HEK293 (cell line): Measurements from ENCODE around the gene GEMIN7.
A peak's percentile ranks its signal among the peaks of the same experiment; 100 is the strongest.

Experiments
- GLIS1 ChIP-seq: fragments of 450-650 bp; formaldehyde crosslinking; IDR thresholded peaks from 2 replicates; pipeline ENCODE4 v1.5.1; 2016; ENCODE audit warnings: missing biosample characterization, missing genetic modification characterization
- KLF10 ChIP-seq: fragments of 450-650 bp; IDR thresholded peaks from 2 replicates; pipeline ENCODE4 v1.5.1; 2018; ENCODE audit warnings: missing biosample characterization, mild to moderate bottlenecking, missing genetic modification characterization
- OSR2 ChIP-seq: fragments of 450-650 bp; formaldehyde crosslinking; IDR thresholded peaks from 2 replicates; pipeline ENCODE4 v1.5.1; 2016; ENCODE audit warnings: missing biosample characterization, missing genetic modification characterization
- PRDM4 ChIP-seq: fragments of 450-650 bp; formaldehyde crosslinking; IDR thresholded peaks from 2 replicates; pipeline ENCODE4 v1.5.1; 2017; ENCODE audit warnings: missing biosample characterization, missing genetic modification characterization
- SETDB1 ChIP-seq: IDR thresholded peaks from one replicate; pipeline ENCODE4 v1.6.1; 2017; ENCODE audit warnings: mild to moderate bottlenecking, low read length, moderate library complexity, mixed read lengths; ENCODE audit not compliant: insufficient read length
- SP7 ChIP-seq: fragments of 450-650 bp; formaldehyde crosslinking; IDR thresholded peaks from 2 replicates; pipeline ENCODE4 v1.5.1; 2016; ENCODE audit warnings: missing biosample characterization, missing genetic modification characterization
- ZBTB10 ChIP-seq: fragments of 450-650 bp; formaldehyde crosslinking; IDR thresholded peaks from 2 replicates; pipeline ENCODE4 v1.5.1; 2016; ENCODE audit warnings: missing biosample characterization, missing genetic modification characterization
- ZBTB49 ChIP-seq: fragments of 450-650 bp; formaldehyde crosslinking; IDR thresholded peaks from 2 replicates; pipeline ENCODE4 v1.5.1; 2016; ENCODE audit warnings: missing biosample characterization, missing genetic modification characterization, low read depth
- ZBTB8A ChIP-seq: fragments of 450-650 bp; formaldehyde crosslinking; IDR thresholded peaks from 2 replicates; pipeline ENCODE4 v1.5.1; 2016; ENCODE audit warnings: missing biosample characterization, missing genetic modification characterization
- ZNF184 ChIP-seq: fragments of 450-650 bp; IDR thresholded peaks from 2 replicates; pipeline ENCODE4 v1.5.1; 2018; ENCODE audit warnings: missing biosample characterization, mild to moderate bottlenecking, missing genetic modification characterization
- ZNF274 ChIP-seq, 2 experiments: fragments of 200-500 bp in 1 of 2; fragments of 450-650 bp in 1 of 2; sonication (Bioruptor generic) in 1 of 2; formaldehyde crosslinking in 1 of 2; IDR thresholded peaks; 2 replicates each; pipeline versions ENCODE4 v1.5.1 to v1.6.1; 2014 to 2016; ENCODE audit warnings: borderline replicate concordance in 1 of 2, inconsistent platforms in 1 of 2, low read length in 1 of 2, missing biosample characterization in 1 of 2, missing genetic modification characterization in 1 of 2
- ZNF280C ChIP-seq: fragments of 450-650 bp; formaldehyde crosslinking; IDR thresholded peaks from 2 replicates; pipeline ENCODE4 v1.5.1; 2016; ENCODE audit warnings: missing biosample characterization, missing genetic modification characterization
- ZNF302 ChIP-seq: fragments of 450-650 bp; formaldehyde crosslinking; IDR thresholded peaks from 2 replicates; pipeline ENCODE4 v1.5.1; 2016; ENCODE audit warnings: missing biosample characterization, missing genetic modification characterization, low read depth
- ZNF341 ChIP-seq: fragments of 450-650 bp; formaldehyde crosslinking; IDR thresholded peaks from 2 replicates; pipeline ENCODE4; 2016; ENCODE audit warnings: low read depth, missing biosample characterization, missing genetic modification characterization
- ZNF366 ChIP-seq: fragments of 450-650 bp; formaldehyde crosslinking; conservative IDR thresholded peaks from 2 replicates; pipeline ENCODE4 v1.5.1; 2016; ENCODE audit warnings: missing biosample characterization, missing genetic modification characterization
- ZNF394 ChIP-seq: fragments of 450-650 bp; formaldehyde crosslinking; IDR thresholded peaks from 2 replicates; pipeline ENCODE4 v1.5.1; 2016; ENCODE audit warnings: missing biosample characterization, missing genetic modification characterization, mild to moderate bottlenecking, moderate library complexity, borderline replicate concordance
- ZNF398 ChIP-seq: fragments of 450-650 bp; formaldehyde crosslinking; IDR thresholded peaks from 2 replicates; pipeline ENCODE4 v1.5.1; 2017; ENCODE audit warnings: missing biosample characterization, missing genetic modification characterization
- ZNF473 ChIP-seq: fragments of 450-650 bp; formaldehyde crosslinking; IDR thresholded peaks from 2 replicates; pipeline ENCODE4 v1.5.1; 2017; ENCODE audit warnings: missing biosample characterization, missing genetic modification characterization
- ZNF510 ChIP-seq: fragments of 450-650 bp; formaldehyde crosslinking; IDR thresholded peaks from 2 replicates; pipeline ENCODE4 v1.5.1; 2018; ENCODE audit warnings: mild to moderate bottlenecking, missing genetic modification characterization, missing biosample characterization; ENCODE audit not compliant: insufficient replicate concordance
- ZNF639 ChIP-seq: fragments of 450-650 bp; formaldehyde crosslinking; IDR thresholded peaks from 2 replicates; pipeline ENCODE4 v1.5.1; 2016; ENCODE audit warnings: missing biosample characterization, missing genetic modification characterization
- ZNF645 ChIP-seq: fragments of 450-650 bp; formaldehyde crosslinking; IDR thresholded peaks from 2 replicates; pipeline ENCODE4; 2016; ENCODE audit warnings: missing biosample characterization, missing genetic modification characterization
- ZNF701 ChIP-seq: fragments of 450-650 bp; formaldehyde crosslinking; IDR thresholded peaks from 2 replicates; pipeline ENCODE4 v1.5.1; 2016; ENCODE audit warnings: missing biosample characterization, missing genetic modification characterization
- ZNF791 ChIP-seq: fragments of 450-650 bp; formaldehyde crosslinking; IDR thresholded peaks from 2 replicates; pipeline ENCODE4 v1.5.1; 2016; ENCODE audit warnings: missing biosample characterization, missing genetic modification characterization
- ZNF792 ChIP-seq: fragments of 450-650 bp; formaldehyde crosslinking; IDR thresholded peaks from 2 replicates; pipeline ENCODE4 v1.5.1; 2016; ENCODE audit warnings: missing biosample characterization, missing genetic modification characterization

GEMIN7 gene

GRCh38 chr19:45079063-45079910 lies at the start of gene GEMIN7 (continued):
- TF ChIP-seq ZNF639 (tag by site-specific recombination) (0 out of 2 replicates have a peak, but pooled peaks have one; percentile 10), ZNF398 (tag by site-specific recombination) (peak; percentile 81), ZNF274 (IDR thresholded peaks at IDR 0.05; ENCODE audit: low read length) (no peak), ZNF274 (tag by site-specific recombination; IDR thresholded peaks at IDR 0.05; ENCODE audit: borderline replicate concordance) (no peak), SP7 (tag by site-specific recombination) (peak; percentile 60), ZNF791 (tag by site-specific recombination) (no peak), ZNF473 (tag by site-specific recombination) (no peak), OSR2 (peak; percentile 48), KLF10 (tag by site-specific recombination) (peak; percentile 77), SETDB1 (no peak), PRDM4 (tag by site-specific recombination) (no peak), ZNF394 (tag by site-specific recombination) (no peak), ZNF184 (peak; percentile 53; the same call in 1 of the 2 replicates), ZNF280C (no peak), ZNF792 (tag by site-specific recombination) (no peak), GLIS1 (tag by site-specific recombination) (peak; percentile 71), ZNF645 (tag by site-specific recombination) (no peak), ZBTB49 (no peak), ZBTB10 (tag by site-specific recombination) (no peak), ZNF341 (no peak), ZNF302 (no peak), ZNF701 (tag by site-specific recombination) (no peak), ZNF510 (tag by site-specific recombination) (no peak), ZBTB8A (no peak), ZNF366 (tag by site-specific recombination) (no peak; the same call in 1 of the 2 replicates)
